B cell (primary cell): ENCODE measurements around the gene THAP4. TPM values are rescaled to one million over a fixed set of nuclear protein-coding genes. Genes with fewer than 3 reads are reported as not detected.

Experiments
- ATAC-seq: fragments of 200-7000 bp; cut with Tn5 transposase; one replicate; pipeline ENCODE4 v1.10.0; 2021; ENCODE audit warnings: low read depth, mild to moderate bottlenecking, moderate number of reproducible peaks, moderate library complexity
- CTCF ChIA-PET: fragments of 350-600 bp; sonication (Branson Sonifier 250); formaldehyde crosslinking; loops from one replicate; lab custom pipeline; 2021; ENCODE audit warnings: antibody characterized with exemption, inconsistent platforms; lab: Charles Lee
- POLR2A ChIA-PET: fragments of 350-600 bp; sonication (Branson Sonifier 250); formaldehyde crosslinking; loops from one replicate; lab custom pipeline; 2021; ENCODE audit warnings: antibody characterized with exemption; lab: Charles Lee
- DNase-seq: peaks from one replicate; pipeline ENCODE4 v3.0.0; 2013
- H2AFZ ChIP-seq: 2 replicates; pipeline ENCODE4 v1.6.1; 2012; ENCODE audit warnings: mild to moderate bottlenecking, low read depth, low read length; ENCODE audit not compliant: insufficient read depth, poor library complexity, severe bottlenecking
- H3K27ac ChIP-seq, 2 donors: 1 replicate in 1 of 2; 2 replicates in 1 of 2; pipeline ENCODE4 v1.5.1; 2012 to 2013; ENCODE audit warnings: low read length in 2 of 2, mild to moderate bottlenecking in 2 of 2, moderate library complexity in 1 of 2
- H3K27me3 ChIP-seq, 4 experiments: fragments of 200-600 bp in 1 of 4; sonication (generic) in 1 of 4; replicated peaks in 1 of 4; 1 replicate in 2 of 4; 2 replicates in 2 of 4; pipeline versions ENCODE4 v1.6.1 to v1.7.0; 2013 to 2016; ENCODE audit warnings: low read length in 3 of 4, mild to moderate bottlenecking in 2 of 4, mixed read lengths in 1 of 4, moderate library complexity in 1 of 4; ENCODE audit not compliant: insufficient read depth in 4 of 4, control insufficient read depth in 3 of 4; ENCODE audit errors: control extremely low read depth in 1 of 4
- H3K36me3 ChIP-seq, 2 experiments: replicated peaks in 1 of 2; 1 replicate in 1 of 2; 2 replicates in 1 of 2; pipeline versions ENCODE4 v1.6.1 to v1.7.1; 2013; ENCODE audit warnings: low read length in 1 of 2; ENCODE audit not compliant: insufficient read depth in 2 of 2, control insufficient read depth in 1 of 2; ENCODE audit errors: control extremely low read depth in 1 of 2, extremely low read depth in 1 of 2
- H3K4me1 ChIP-seq, 2 donors: fragments of 200-600 bp in 1 of 2; sonication (generic) in 1 of 2; 1 replicate in 1 of 2; 2 replicates in 1 of 2; pipeline versions ENCODE4 v1.5.1 to v1.6.1; 2013 to 2017; ENCODE audit warnings: low read length in 2 of 2; ENCODE audit not compliant: control insufficient read depth in 2 of 2, insufficient read depth in 2 of 2
- H3K4me2 ChIP-seq: replicated peaks from 2 replicates; pipeline ENCODE3; 2012; ENCODE audit warnings: mild to moderate bottlenecking, low read depth, low read length; ENCODE audit not compliant: poor library complexity, severe bottlenecking
- H3K4me3 ChIP-seq, 5 experiments: fragments of 200-600 bp in 1 of 5; sonication (generic) in 1 of 5; 1 replicate in 3 of 5; 2 replicates in 2 of 5; pipeline versions ENCODE4 v1.5.1 to v1.7.0; 2011 to 2016; ENCODE audit warnings: low read length in 4 of 5, mild to moderate bottlenecking in 4 of 5, low read depth in 2 of 5, control low read depth in 1 of 5, moderate library complexity in 1 of 5; ENCODE audit not compliant: insufficient read depth in 1 of 5; ENCODE audit errors: control extremely low read depth in 1 of 5, extremely low read depth in 1 of 5
- H3K79me2 ChIP-seq: fragments of 200-600 bp; sonication (generic); one replicate; pipeline ENCODE4 v1.6.0; 2016; ENCODE audit warnings: low read length; ENCODE audit not compliant: control insufficient read depth, insufficient read depth
- H3K9ac ChIP-seq: fragments of 200-600 bp; sonication (generic); 2 replicates; pipeline ENCODE4 v1.6.1; 2017; ENCODE audit warnings: mild to moderate bottlenecking, low read length, moderate library complexity
- H3K9me3 ChIP-seq, 3 donors: one replicate each; pipeline versions ENCODE4 v1.6.1 to v1.7.1; 2013; ENCODE audit warnings: low read length in 2 of 3; ENCODE audit not compliant: control insufficient read depth in 2 of 3, insufficient read depth in 1 of 3; ENCODE audit errors: control extremely low read depth in 1 of 3
- H4K20me1 ChIP-seq: 2 replicates; pipeline ENCODE4 v1.6.0; 2012; ENCODE audit warnings: mild to moderate bottlenecking, low read length; ENCODE audit not compliant: insufficient read depth, control insufficient read depth, poor library complexity, severe bottlenecking
- H3K27ac Mint-ChIP-seq: one replicate; pipeline ENCODE4 v1.8.0; 2021; ENCODE audit warnings: mixed read lengths
- H3K27me3 Mint-ChIP-seq: one replicate; pipeline ENCODE4 v1.8.0; 2021; ENCODE audit warnings: mixed read lengths
- H3K4me1 Mint-ChIP-seq: one replicate; pipeline ENCODE4 v1.8.0; 2021; ENCODE audit warnings: mixed read lengths
- H3K4me3 Mint-ChIP-seq: one replicate; pipeline ENCODE4 v1.8.0; 2021; ENCODE audit warnings: mixed read lengths
- H3K9me3 Mint-ChIP-seq: one replicate; pipeline ENCODE4 v1.8.0; 2022; ENCODE audit warnings: mixed read lengths; ENCODE audit not compliant: insufficient read depth
- EZH2 ChIP-seq: IDR thresholded peaks from 2 replicates; pipeline ENCODE4 v1.6.1; 2012; ENCODE audit warnings: borderline replicate concordance, low read depth, mild to moderate bottlenecking, moderate library complexity, low read length; ENCODE audit not compliant: insufficient read depth, poor library complexity, severe bottlenecking
- WGBS: methylation state at CpG from one replicate; pipeline ENCODE4 v1.1.5; 2013; ENCODE audit warnings: missing lambda C conversion rate; ENCODE audit not compliant: insufficient coverage; 5-methylcytosine and 5-hydroxymethylcytosine counted together
- intact Hi-C: fragments of 100-400 bp; cut with micrococcal nuclease; formaldehyde crosslinking; loops from one replicate; pipeline ENCODE4 v1.10.0; 2022
- polyA plus RNA-seq: library from polyadenylated mRNA; depleted of rRNA; stranded (reverse); fragments of >200 nt; gene quantifications from 2 replicates; pipeline ENCODE4 v1.2.3, GENCODE V29; 2012
- total RNA-seq, 2 donors: library from RNA; stranded (reverse); fragments of 120-200 nt in 1 of 2; gene quantifications; 1 replicate in 1 of 2; 2 replicates in 1 of 2; pipeline versions ENCODE4 v1.2.3 to v1.2.4, GENCODE V29; 2013 to 2022
- TF ChIP-seq, protein P1 (sequence below): fragments of 200-600 bp; IDR thresholded peaks from one replicate; pipeline ENCODE4 v1.8.0; 2022; ENCODE audit warnings: antibody characterized with exemption, mild to moderate bottlenecking

The THAP4 gene
- total and polyA plus RNA-seq, 2 donors (not counting 1 experiment from before 2014, with no cell fraction given), result 26.5 to 41.0 TPM

DNA sequence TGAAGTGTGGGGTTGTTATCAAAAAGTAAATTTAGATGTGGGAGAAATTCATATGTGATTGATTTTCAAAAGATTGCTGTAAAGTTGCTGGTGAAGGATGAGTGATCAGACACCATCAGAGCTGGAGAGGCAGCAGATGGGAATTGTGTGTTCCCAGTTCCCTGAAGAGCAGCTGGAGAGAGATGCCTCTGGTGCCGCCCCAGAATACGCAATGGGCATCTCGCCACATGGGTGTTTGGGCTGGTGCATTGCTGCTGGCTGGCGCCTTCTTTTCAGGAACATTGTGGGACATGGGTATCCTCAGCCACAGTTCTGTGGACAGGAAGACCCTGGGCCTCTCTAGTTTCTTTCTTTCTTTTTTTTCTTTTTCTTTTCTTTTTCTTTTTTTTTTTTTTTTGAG lies 12.4 kb upstream of the THAP4 start:
- peaks cover 5% of the 10 kb centered on the region for H3K4me1 Mint-ChIP-seq
- H3K27me3 Mint-ChIP-seq, result no peaks in the 10 kb centered on the region
- H3K4me3 ChIP-seq, result no peak overlapping the region
- no peak for DNase-seq
- no peak for TF ChIP-seq EZH2
- TF ChIP-seq, protein P1, sequence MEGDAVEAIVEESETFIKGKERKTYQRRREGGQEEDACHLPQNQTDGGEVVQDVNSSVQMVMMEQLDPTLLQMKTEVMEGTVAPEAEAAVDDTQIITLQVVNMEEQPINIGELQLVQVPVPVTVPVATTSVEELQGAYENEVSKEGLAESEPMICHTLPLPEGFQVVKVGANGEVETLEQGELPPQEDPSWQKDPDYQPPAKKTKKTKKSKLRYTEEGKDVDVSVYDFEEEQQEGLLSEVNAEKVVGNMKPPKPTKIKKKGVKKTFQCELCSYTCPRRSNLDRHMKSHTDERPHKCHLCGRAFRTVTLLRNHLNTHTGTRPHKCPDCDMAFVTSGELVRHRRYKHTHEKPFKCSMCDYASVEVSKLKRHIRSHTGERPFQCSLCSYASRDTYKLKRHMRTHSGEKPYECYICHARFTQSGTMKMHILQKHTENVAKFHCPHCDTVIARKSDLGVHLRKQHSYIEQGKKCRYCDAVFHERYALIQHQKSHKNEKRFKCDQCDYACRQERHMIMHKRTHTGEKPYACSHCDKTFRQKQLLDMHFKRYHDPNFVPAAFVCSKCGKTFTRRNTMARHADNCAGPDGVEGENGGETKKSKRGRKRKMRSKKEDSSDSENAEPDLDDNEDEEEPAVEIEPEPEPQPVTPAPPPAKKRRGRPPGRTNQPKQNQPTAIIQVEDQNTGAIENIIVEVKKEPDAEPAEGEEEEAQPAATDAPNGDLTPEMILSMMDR, result no peak
- peaks cover 69% of the 10 kb centered on the region for H3K79me2 ChIP-seq
- H3K36me3 ChIP-seq, result peaks cover 0 to 35% of the 10 kb centered on the region in 2 experiments
- H4K20me1 ChIP-seq, result peaks cover 64% of the 10 kb centered on the region
- no peak overlapping the region for H3K9ac ChIP-seq
- ATAC-seq, result no peak
- no peak overlapping the region for H3K27ac ChIP-seq
- no peaks in the 10 kb centered on the region for H3K27me3 ChIP-seq
- CTCF ChIA-PET, result no interaction called here
- H3K9me3 ChIP-seq, result no peaks in the 10 kb centered on the region
- intact Hi-C loops, result no loop called here
- no peak overlapping the region for H2AFZ ChIP-seq
- H3K4me1 ChIP-seq, result no peaks in the 10 kb centered on the region
- H3K4me2 ChIP-seq, result no peak overlapping the region
- POLR2A ChIA-PET, result no interaction called here
- 97% methylated on average over 4 of the region's 4 CpGs for WGBS
- no peaks in the 10 kb centered on the region for H3K9me3 Mint-ChIP-seq
- H3K4me3 Mint-ChIP-seq, result no peak overlapping the region
- H3K27ac Mint-ChIP-seq, result no peak overlapping the region

DNA sequence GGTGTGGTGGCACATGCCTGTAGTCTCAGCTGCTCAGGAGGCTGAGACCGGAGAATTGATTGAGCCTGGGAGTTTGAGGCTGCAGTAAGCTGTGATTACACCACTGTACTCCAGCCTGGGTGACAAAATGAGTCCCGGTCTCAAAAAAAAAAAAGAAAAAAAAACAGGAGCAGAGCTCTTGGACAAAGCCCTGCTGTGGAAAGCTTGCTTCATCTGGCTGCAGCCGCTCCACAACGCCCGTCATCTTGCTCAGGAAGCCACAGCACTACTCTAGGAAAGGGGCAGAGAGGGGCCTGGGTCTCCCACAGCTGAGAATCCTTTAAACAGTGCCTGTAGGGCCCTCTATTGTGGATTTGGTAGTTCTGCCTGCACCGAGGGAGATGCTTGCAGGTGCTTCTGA lies 11.5 kb upstream of the THAP4 start:
- H3K79me2 ChIP-seq, result peaks cover 78% of the 10 kb centered on the region
- Mint-ChIP-seq H3K4me1 (peaks cover 5% of the 10 kb centered on the region), H3K27me3 (no peaks in the 10 kb centered on the region), H3K9me3 (no peaks in the 10 kb centered on the region), H3K4me3 (no peak overlapping the region), H3K27ac (no peak overlapping the region)
- WGBS, result 93% methylated on average over 6 of the region's 6 CpGs
- DNase-seq, result no peak
- no peak overlapping the region for H3K27ac ChIP-seq
- H2AFZ ChIP-seq, result no peak overlapping the region
- ChIA-PET POLR2A (no interaction called here), CTCF (no interaction called here)
- intact Hi-C loops, result no loop called here
- no peak overlapping the region for H3K4me3 ChIP-seq
- H3K27me3 ChIP-seq, result no peaks in the 10 kb centered on the region
- H3K4me2 ChIP-seq, result no peak overlapping the region
- TF ChIP-seq, protein P1, result no peak
- TF ChIP-seq EZH2, result no peak
- H3K9me3 ChIP-seq, result no peaks in the 10 kb centered on the region
- H3K4me1 ChIP-seq, result no peaks in the 10 kb centered on the region
- H3K9ac ChIP-seq, result no peak overlapping the region
- ATAC-seq, result no peak
- peaks cover 0 to 32% of the 10 kb centered on the region in 2 experiments for H3K36me3 ChIP-seq
- peaks cover 72% of the 10 kb centered on the region for H4K20me1 ChIP-seq
